HepG2 (cell line): ENCODE measurements around the gene HHATL. TPM values are rescaled to one million over a fixed set of nuclear protein-coding genes. Genes with fewer than 3 reads are reported as not detected.

Experiments used
- ATAC-seq: fragments of 200-7000 bp; cut with Tn5 transposase; 3 replicates; pipeline ENCODE4 v1.9.1; 2020; ENCODE audit warnings: mild to moderate bottlenecking, moderate library complexity
- BruUV-seq: library from RNA; stranded (reverse); fragments of 400-500 nt; replicated peaks from 2 replicates; lab custom pipeline; 2021; lab: Mats Ljungman, UMichigan
- CTCF ChIA-PET: fragments of 300-600 bp; formaldehyde crosslinking; extraction: SDS; loops from one replicate; lab custom pipeline; 2021; ENCODE audit warnings: low total read pairs, inconsistent platforms, low intra/inter-chr PET ratio; lab: Yijun Ruan, JAX
- POLR2A ChIA-PET: fragments of 350-600 bp; sonication (Branson Sonifier 250); formaldehyde crosslinking; loops from one replicate; lab custom pipeline; 2020; ENCODE audit warnings: antibody characterized with exemption, inconsistent platforms; lab: Yijun Ruan, JAX
- DNase-seq: peaks from one replicate; pipeline ENCODE4 v3.0.0-alpha.2; 2015; ENCODE audit warnings: low spot score
- FAIRE-seq: peaks from 3 replicates; lab custom pipeline; 2011; peaks lifted over from hg19 to GRCh38; lab: Jason Lieb, UNC
- H2AFZ ChIP-seq: one replicate; pipeline ENCODE4 v1.6.1; 2011; ENCODE audit warnings: low read length, inconsistent platforms
- H3K27ac ChIP-seq: fragments of 300-600 bp; 3 replicates; pipeline ENCODE4 v1.8.0; 2011; ENCODE audit warnings: mixed run types, mild to moderate bottlenecking, mixed read lengths, low read length, inconsistent platforms; ENCODE audit not compliant: insufficient read depth; ENCODE audit errors: extremely low read length
- H3K27me3 ChIP-seq, 2 experiments: fragments of 200-600 bp in 1 of 2; 2 replicates in 1 of 2; 3 replicates in 1 of 2; pipeline versions ENCODE4 v1.6.0 to v1.8.0; 2011; ENCODE audit warnings: low read length in 2 of 2, mild to moderate bottlenecking in 2 of 2, moderate library complexity in 2 of 2, inconsistent platforms in 1 of 2; ENCODE audit not compliant: insufficient read depth in 2 of 2, control insufficient read depth in 1 of 2
- H3K36me3 ChIP-seq, 2 experiments: fragments of 200-600 bp in 1 of 2; replicated peaks in 1 of 2; 2 replicates in 1 of 2; 3 replicates in 1 of 2; pipeline versions ENCODE4 v1.5.1 to v1.8.0; 2011; ENCODE audit warnings: low read length in 2 of 2, inconsistent platforms in 1 of 2; ENCODE audit not compliant: insufficient read depth in 2 of 2, control insufficient read depth in 1 of 2
- H3K4me1 ChIP-seq: 2 replicates; pipeline ENCODE4 v1.5.1; 2012; ENCODE audit warnings: low read length, inconsistent platforms; ENCODE audit not compliant: insufficient read depth
- H3K4me2 ChIP-seq: 2 replicates; pipeline ENCODE4 v1.6.0; 2011; ENCODE audit warnings: low read depth, low read length, inconsistent platforms
- H3K4me3 ChIP-seq, 3 experiments: fragments of 200-600 bp in 1 of 3; sonication (generic), shearing (Covaris generic) in 1 of 3; replicated peaks in 1 of 3; 2 replicates each; pipeline ENCODE4 v1.5.1; 2011 to 2016; ENCODE audit warnings: low read length in 3 of 3, inconsistent platforms in 2 of 3, low read depth in 2 of 3, mild to moderate bottlenecking in 2 of 3, control low read depth in 1 of 3, mixed read lengths in 1 of 3; ENCODE audit not compliant: insufficient read depth in 1 of 3
- H3K79me2 ChIP-seq: one replicate; pipeline ENCODE4 v1.6.1; 2011; ENCODE audit warnings: low read length, inconsistent platforms; ENCODE audit not compliant: insufficient read depth
- H3K9ac ChIP-seq: 2 replicates; pipeline ENCODE4 v1.6.0; 2011; ENCODE audit warnings: mild to moderate bottlenecking, low read depth, low read length, inconsistent platforms; ENCODE audit not compliant: insufficient read depth
- H3K9me3 ChIP-seq: 2 replicates; pipeline ENCODE4 v1.5.1; 2012; ENCODE audit warnings: mild to moderate bottlenecking, low read length
- H4K20me1 ChIP-seq: 2 replicates; pipeline ENCODE4 v1.6.0; 2011; ENCODE audit warnings: inconsistent platforms, mild to moderate bottlenecking, low read length, moderate library complexity; ENCODE audit not compliant: insufficient read depth
- ATM ChIP-seq: fragments of 450-650 bp; IDR thresholded peaks from 2 replicates; pipeline ENCODE4 v1.7.1; 2017; ENCODE audit warnings: mild to moderate bottlenecking, borderline replicate concordance
- IRX3 ChIP-seq: sonication (generic); formaldehyde crosslinking; IDR thresholded peaks from 2 replicates; pipeline ENCODE4 v1.8.1; 2023; ENCODE audit warnings: mild to moderate bottlenecking, low read depth, missing genetic modification reagents, borderline replicate concordance
- NFRKB ChIP-seq: fragments of 450-650 bp; IDR thresholded peaks from 2 replicates; pipeline ENCODE4 v1.6.1; 2017
- SMARCC2 ChIP-seq: fragments of 450-650 bp; IDR thresholded peaks from 2 replicates; pipeline ENCODE4 v1.6.1; 2017; ENCODE audit warnings: antibody characterized with exemption, mild to moderate bottlenecking
- SNAPC2 ChIP-seq: sonication (generic); formaldehyde crosslinking; IDR thresholded peaks from 2 replicates; pipeline ENCODE4 v1.8.1; 2022; ENCODE audit warnings: mild to moderate bottlenecking, missing genetic modification reagents
- TARDBP ChIP-seq: sonication (generic); formaldehyde crosslinking; IDR thresholded peaks from 2 replicates; pipeline ENCODE4 v1.8.0; 2022; ENCODE audit warnings: mild to moderate bottlenecking, missing genetic modification reagents
- ZFP1 ChIP-seq: IDR thresholded peaks from 2 replicates; pipeline ENCODE4 v1.6.1; 2016
- ZFP62 ChIP-seq: sonication (generic); formaldehyde crosslinking; IDR thresholded peaks from 2 replicates; pipeline ENCODE4 v1.4.0; 2020; ENCODE audit warnings: missing genetic modification reagents
- ZNF446 ChIP-seq: sonication (generic); formaldehyde crosslinking; IDR thresholded peaks from 2 replicates; pipeline ENCODE4 v1.5.0; 2020; ENCODE audit warnings: mild to moderate bottlenecking, missing genetic modification reagents
- ZNF451 ChIP-seq: sonication (generic); formaldehyde crosslinking; IDR thresholded peaks from 2 replicates; pipeline ENCODE4 v1.5.0; 2020; ENCODE audit warnings: mild to moderate bottlenecking, missing genetic modification reagents
- ZSCAN20 ChIP-seq: sonication (generic); formaldehyde crosslinking; IDR thresholded peaks from 2 replicates; pipeline ENCODE4 v1.4.0; 2020; ENCODE audit warnings: missing genetic modification reagents, mild to moderate bottlenecking, borderline replicate concordance
- WGBS: methylation state at CpG from one replicate; pipeline ENCODE4 v1.1.6; 2017; ENCODE audit warnings: low lambda C conversion rate; 5-methylcytosine and 5-hydroxymethylcytosine counted together
- in situ Hi-C: cut with HindIII; loops from 2 replicates; pipeline ENCODE4 v1.10.0; 2017; ENCODE audit warnings: low pct_unique_long_range_greater_than_20kb; ENCODE audit not compliant: extremely low pct_ligation_motif_present
- intact Hi-C: fragments of 100-400 bp; cut with micrococcal nuclease; formaldehyde crosslinking; loops from one replicate; pipeline ENCODE4 v1.10.0; 2022; ENCODE audit not compliant: unreplicated experiment
- polyA plus RNA-seq, 8 experiments: library from polyadenylated mRNA; depleted of rRNA in 3 of 8; stranded (reverse) in 7 of 8; unstranded in 1 of 8; fragments of >200 nt; fragmentation: Illumina TruSeq in 4 of 8; extraction: Trizol in 4 of 8; gene quantifications; 2 replicates each; pipeline versions ENCODE4 v1.2.1 to v1.2.3, GENCODE V29; 2011 to 2016; ENCODE audit warnings: low read depth in 4 of 8, missing spikeins in 1 of 8, mixed read lengths in 1 of 8; ENCODE audit not compliant: insufficient read depth in 1 of 8
- total RNA-seq, 5 experiments: library from RNA; depleted of rRNA; stranded (reverse); fragments of >200 nt; fragmentation: Illumina TruSeq; extraction: Trizol; gene quantifications; 2 replicates each; pipeline ENCODE4 v1.2.3, GENCODE V29; 2016; ENCODE audit warnings: low read depth in 1 of 5
- TF ChIP-seq, protein P1 (sequence below): sonication (generic); formaldehyde crosslinking; IDR thresholded peaks from 2 replicates; pipeline ENCODE4 v1.5.1; 2020; ENCODE audit warnings: missing genetic modification reagents, mild to moderate bottlenecking, borderline replicate concordance
- TF ChIP-seq, protein P2 (sequence below): sonication (generic); formaldehyde crosslinking; conservative IDR thresholded peaks from 2 replicates; pipeline ENCODE4 v1.4.0; 2020; ENCODE audit warnings: missing genetic modification reagents

The HHATL gene
- total and polyA plus RNA-seq, 2 of the 13 experiments (the other 11 are each of a cell fraction or from before 2014, with no cell fraction given), result 0.26 TPM; not detected in 1

DNA sequence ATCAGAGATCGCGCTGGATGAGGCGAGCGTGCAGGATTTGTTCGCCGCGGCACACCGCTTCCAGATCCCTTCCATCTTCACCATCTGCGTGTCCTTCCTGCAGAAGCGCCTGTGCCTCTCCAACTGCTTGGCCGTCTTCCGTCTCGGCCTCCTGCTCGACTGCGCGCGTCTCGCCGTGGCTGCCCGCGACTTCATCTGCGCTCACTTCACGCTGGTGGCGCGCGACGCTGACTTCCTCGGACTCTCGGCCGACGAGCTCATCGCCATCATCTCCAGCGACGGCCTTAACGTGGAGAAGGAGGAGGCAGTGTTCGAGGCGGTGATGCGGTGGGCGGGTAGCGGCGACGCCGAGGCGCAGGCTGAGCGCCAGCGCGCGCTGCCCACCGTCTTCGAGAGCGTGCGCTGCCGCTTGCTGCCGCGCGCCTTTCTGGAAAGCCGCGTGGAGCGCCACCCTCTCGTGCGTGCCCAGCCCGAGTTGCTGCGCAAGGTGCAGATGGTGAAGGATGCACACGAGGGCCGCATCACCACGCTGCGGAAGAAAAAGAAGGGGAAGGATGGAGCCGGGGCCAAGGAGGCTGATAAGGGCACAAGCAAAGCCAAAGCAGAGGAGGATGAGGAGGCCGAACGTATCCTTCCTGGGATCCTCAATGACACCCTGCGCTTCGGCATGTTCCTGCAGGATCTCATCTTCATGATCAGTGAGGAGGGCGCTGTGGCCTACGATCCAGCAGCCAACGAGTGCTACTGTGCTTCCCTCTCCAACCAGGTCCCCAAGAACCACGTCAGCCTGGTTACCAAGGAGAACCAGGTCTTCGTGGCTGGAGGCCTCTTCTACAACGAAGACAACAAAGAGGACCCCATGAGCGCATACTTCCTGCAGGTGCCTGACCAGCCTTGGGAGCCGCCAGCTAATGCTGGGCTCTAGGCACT lies 16.4 kb downstream of the HHATL start:
- no peak for ATAC-seq
- no TSS peak for BruUV-seq
- Histone ChIP-seq H3K36me3 (no peaks in the 10 kb centered on the region), H3K27ac (no peak overlapping the region)
- TF ChIP-seq, protein P1, sequence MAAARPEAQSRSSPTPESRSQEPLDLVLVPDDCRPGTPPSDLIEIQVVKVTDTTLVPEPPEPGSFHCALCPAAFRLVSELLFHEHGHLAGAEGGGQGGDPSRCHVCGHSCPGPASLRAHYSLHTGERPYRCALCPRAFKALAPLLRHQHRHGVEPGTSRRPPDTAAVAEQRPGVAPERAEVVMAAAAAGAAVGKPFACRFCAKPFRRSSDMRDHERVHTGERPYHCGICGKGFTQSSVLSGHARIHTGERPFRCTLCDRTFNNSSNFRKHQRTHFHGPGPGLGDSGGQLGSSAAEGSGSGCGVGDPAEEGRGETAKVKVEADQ (CRISPR knock-in tag), result no peak
- TF ChIP-seq ZFP1 (no peak), NFRKB (no peak), SNAPC2 (CRISPR knock-in tag) (no peak), IRX3 (CRISPR knock-in tag) (no peak), ZNF446 (CRISPR knock-in tag) (no peak), ATM (no peak), ZNF451 (no peak), TARDBP (CRISPR knock-in tag) (no peak), ZFP62 (CRISPR knock-in tag) (no peak), SMARCC2 (no peak), ZSCAN20 (CRISPR knock-in tag) (no peak)
- TF ChIP-seq, protein P2, sequence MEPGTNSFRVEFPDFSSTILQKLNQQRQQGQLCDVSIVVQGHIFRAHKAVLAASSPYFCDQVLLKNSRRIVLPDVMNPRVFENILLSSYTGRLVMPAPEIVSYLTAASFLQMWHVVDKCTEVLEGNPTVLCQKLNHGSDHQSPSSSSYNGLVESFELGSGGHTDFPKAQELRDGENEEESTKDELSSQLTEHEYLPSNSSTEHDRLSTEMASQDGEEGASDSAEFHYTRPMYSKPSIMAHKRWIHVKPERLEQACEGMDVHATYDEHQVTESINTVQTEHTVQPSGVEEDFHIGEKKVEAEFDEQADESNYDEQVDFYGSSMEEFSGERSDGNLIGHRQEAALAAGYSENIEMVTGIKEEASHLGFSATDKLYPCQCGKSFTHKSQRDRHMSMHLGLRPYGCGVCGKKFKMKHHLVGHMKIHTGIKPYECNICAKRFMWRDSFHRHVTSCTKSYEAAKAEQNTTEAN (CRISPR knock-in tag), result no peak
- TF ChIP-seq, all 625 proteins: peak for 0
- FAIRE-seq (no peak), DNase-seq (no peak)
- peaks cover 5% of the 10 kb centered on the region; the same call in 1 of the 2 replicates for H3K4me1 ChIP-seq
- no peak overlapping the region for H3K4me3 ChIP-seq
- intact Hi-C loops, result no loop called here
- in situ Hi-C loops, result no loop called here
- ChIA-PET CTCF (no interaction called here), POLR2A (no interaction called here)
- peaks cover 3 to 46% of the 10 kb centered on the region in 2 experiments; a peak in 3 of 5 replicates for H3K27me3 ChIP-seq
- H3K9ac ChIP-seq, result no peak overlapping the region
- H2AFZ ChIP-seq, result no peak overlapping the region
- 79% methylated on average over 77 of the region's 80 CpGs for WGBS
- no peak overlapping the region for H3K4me2 ChIP-seq
- no peaks in the 10 kb centered on the region for H3K79me2 ChIP-seq
- no peaks in the 10 kb centered on the region for H4K20me1 ChIP-seq
- H3K9me3 ChIP-seq, result no peaks in the 10 kb centered on the region
